ENCODE data around the gene KLC4.

- TF ChIP-seq CTCF (conservative IDR thresholded peaks at IDR 0.05; ENCODE audit: low read depth, low read length): no peak
- TF ChIP-seq EZH2phosphoT487 (IDR thresholded peaks at IDR 0.05; ENCODE audit: borderline replicate concordance, low read length): no peak
- no peak for TF ChIP-seq EZH2 (IDR thresholded peaks at IDR 0.05; ENCODE audit: low read length, unreplicated experiment)
Measured at GRCh38 chr6:43021270-43022047, 38.0 kb upstream of the KLC4 start, which contains the start of gene RRP36.

Data from PC-3 (cell line).